Fibroblast of lung (primary cell): ENCODE data around the gene PIK3C3. TPM values are rescaled to one million over a fixed set of nuclear protein-coding genes. Genes with fewer than 3 reads are reported as not detected.

Experiments used
- DNase-seq, 2 donors: peaks; one replicate each; pipeline versions ENCODE4 v3.0.0 to v3.0.0-alpha.2; 2010; ENCODE audit warnings: low read depth in 2 of 2
- H2AFZ ChIP-seq: 2 replicates; pipeline ENCODE4 v1.5.1; 2012; ENCODE audit warnings: low read length, control low read depth, inconsistent platforms
- H3K27ac ChIP-seq: 2 replicates; pipeline ENCODE4 v1.5.1; 2011; ENCODE audit warnings: low read length, control low read depth; ENCODE audit not compliant: insufficient read depth
- H3K27me3 ChIP-seq: 2 replicates; pipeline ENCODE4 v1.5.1; 2011; ENCODE audit warnings: mild to moderate bottlenecking, low read length; ENCODE audit not compliant: control insufficient read depth, insufficient read depth
- H3K36me3 ChIP-seq: 2 replicates; pipeline ENCODE4 v1.5.1; 2011; ENCODE audit warnings: low read length; ENCODE audit not compliant: control insufficient read depth, insufficient read depth
- H3K4me1 ChIP-seq: 2 replicates; pipeline ENCODE4 v1.5.1; 2011; ENCODE audit warnings: low read length; ENCODE audit not compliant: control insufficient read depth, insufficient read depth; ENCODE audit errors: extremely low read depth
- H3K4me2 ChIP-seq: 2 replicates; pipeline ENCODE4 v1.5.1; 2011; ENCODE audit warnings: low read length, control low read depth; ENCODE audit not compliant: insufficient read depth; ENCODE audit errors: extremely low read depth
- H3K4me3 ChIP-seq, 4 experiments: fragments of 200-600 bp in 1 of 4; sonication (generic) in 1 of 4; replicated peaks in 1 of 4; 2 replicates each; pipeline ENCODE4 v1.5.1; 2011 to 2016; ENCODE audit warnings: low read length in 4 of 4, low read depth in 3 of 4, mild to moderate bottlenecking in 3 of 4, control low read depth in 2 of 4, inconsistent platforms in 1 of 4, mixed read lengths in 1 of 4; ENCODE audit not compliant: insufficient read depth in 1 of 4; ENCODE audit errors: control extremely low read depth in 1 of 4
- H3K79me2 ChIP-seq: 2 replicates; pipeline ENCODE4 v1.5.1; 2012; ENCODE audit warnings: mild to moderate bottlenecking, low read length, inconsistent platforms; ENCODE audit not compliant: control insufficient read depth, insufficient read depth
- H3K9ac ChIP-seq: 2 replicates; pipeline ENCODE4 v1.5.1; 2011; ENCODE audit warnings: mild to moderate bottlenecking, low read length, control low read depth; ENCODE audit not compliant: insufficient read depth
- H3K9me3 ChIP-seq: 2 replicates; pipeline ENCODE4 v1.5.1; 2012; ENCODE audit warnings: low read depth, low read length; ENCODE audit not compliant: control insufficient read depth, insufficient read depth
- H4K20me1 ChIP-seq: 2 replicates; pipeline ENCODE4 v1.5.1; 2011; ENCODE audit warnings: low read length; ENCODE audit not compliant: control insufficient read depth, insufficient read depth; ENCODE audit errors: extremely low read depth
- CTCF ChIP-seq, 2 donors: IDR thresholded peaks in 1 of 2; conservative IDR thresholded peaks in 1 of 2; 1 replicate in 1 of 2; 2 replicates in 1 of 2; pipeline ENCODE4 v1.5.1; 2011 to 2012; ENCODE audit warnings: low read length in 2 of 2, control low read depth in 1 of 2, inconsistent platforms in 1 of 2, low read depth in 1 of 2, mild to moderate bottlenecking in 1 of 2
- EZH2 ChIP-seq: IDR thresholded peaks from 2 replicates; pipeline ENCODE4 v1.5.1; 2012; ENCODE audit warnings: low read length, control low read depth, mild to moderate bottlenecking; ENCODE audit errors: missing control alignments
- polyA plus RNA-seq, 2 donors: library from polyadenylated mRNA; depleted of rRNA in 1 of 2; stranded (reverse) in 1 of 2; unstranded in 1 of 2; fragments of >200 nt; gene quantifications; 2 replicates each; pipeline ENCODE4 v1.2.1, GENCODE V29; 2011 to 2012; ENCODE audit warnings: missing spikeins in 1 of 2
- total RNA-seq: library from RNA; depleted of rRNA; stranded (reverse); fragments of >200 nt; gene quantifications from 2 replicates; pipeline ENCODE4 v1.2.1, GENCODE V29; 2014

Gene PIK3C3
- total and polyA plus RNA-seq, 2 donors (not counting 1 experiment from before 2014, with no cell fraction given), result 28.9 to 58.6 TPM

GRCh38 chr18:42086288-42086687, 131.3 kb downstream of the PIK3C3 start:
- Histone ChIP-seq H3K4me1 (no peaks in the 10 kb centered on the region), H3K27me3 (no peaks in the 10 kb centered on the region), H3K4me2 (no peak overlapping the region), H4K20me1 (no peaks in the 10 kb centered on the region), H3K4me3 (no peak overlapping the region), H3K27ac (no peak overlapping the region), H3K9ac (no peak overlapping the region), H3K9me3 (no peaks in the 10 kb centered on the region), H3K36me3 (no peaks in the 10 kb centered on the region), H2AFZ (no peak overlapping the region), H3K79me2 (no peaks in the 10 kb centered on the region)
- DNase-seq, result peak; percentile 5 to 78
- no peak for TF ChIP-seq EZH2
- no peak for TF ChIP-seq CTCF (conservative IDR thresholded peaks at IDR 0.05 in 1 of 2, IDR thresholded peaks at IDR 0.05 in 1 of 2; ENCODE audit: low read depth in 1 of 2, low read length in 2 of 2)

GRCh38 chr18:42087235-42087634, 132.2 kb downstream of the PIK3C3 start:
- H3K4me3 ChIP-seq, result no peak overlapping the region
- no peaks in the 10 kb centered on the region for H3K36me3 ChIP-seq
- no peak overlapping the region for H3K9ac ChIP-seq
- no peak overlapping the region for H2AFZ ChIP-seq
- H3K9me3 ChIP-seq, result no peaks in the 10 kb centered on the region
- no peaks in the 10 kb centered on the region for H3K79me2 ChIP-seq
- H3K27me3 ChIP-seq, result no peaks in the 10 kb centered on the region
- H3K4me1 ChIP-seq, result no peaks in the 10 kb centered on the region
- TF ChIP-seq EZH2 (no peak), CTCF (conservative IDR thresholded peaks at IDR 0.05 in 1 of 2, IDR thresholded peaks at IDR 0.05 in 1 of 2; ENCODE audit: low read depth in 1 of 2, low read length in 2 of 2) (no peak)
- no peaks in the 10 kb centered on the region for H4K20me1 ChIP-seq
- no peak for DNase-seq
- no peak overlapping the region for H3K4me2 ChIP-seq
- H3K27ac ChIP-seq, result no peak overlapping the region

- Histone ChIP-seq H3K36me3 (no peaks in the 10 kb centered on the region), H3K27ac (no peak overlapping the region), H3K27me3 (no peaks in the 10 kb centered on the region), H3K9me3 (no peaks in the 10 kb centered on the region), H4K20me1 (no peaks in the 10 kb centered on the region), H3K79me2 (no peaks in the 10 kb centered on the region), H3K4me1 (no peaks in the 10 kb centered on the region), H3K4me2 (no peak overlapping the region), H2AFZ (no peak overlapping the region), H3K9ac (no peak overlapping the region), H3K4me3 (no peak overlapping the region)
- TF ChIP-seq EZH2 (no peak), CTCF (conservative IDR thresholded peaks at IDR 0.05 in 1 of 2, IDR thresholded peaks at IDR 0.05 in 1 of 2; ENCODE audit: low read depth in 1 of 2, low read length in 2 of 2) (no peak)
- DNase-seq, result no peak
Observed at GRCh38 chr18:42087876-42088275, 132.8 kb downstream of the PIK3C3 start.
